Measurements from ENCODE around the gene ATXN1. TPM values are rescaled to one million over a fixed set of nuclear protein-coding genes. Genes with fewer than 3 reads are reported as not detected.

The ATXN1 gene
- total and polyA plus RNA-seq, 2 of the 13 experiments (the other 11 are each of a cell fraction or from before 2014, with no cell fraction given): 20.7 to 39.5 TPM

DNA sequence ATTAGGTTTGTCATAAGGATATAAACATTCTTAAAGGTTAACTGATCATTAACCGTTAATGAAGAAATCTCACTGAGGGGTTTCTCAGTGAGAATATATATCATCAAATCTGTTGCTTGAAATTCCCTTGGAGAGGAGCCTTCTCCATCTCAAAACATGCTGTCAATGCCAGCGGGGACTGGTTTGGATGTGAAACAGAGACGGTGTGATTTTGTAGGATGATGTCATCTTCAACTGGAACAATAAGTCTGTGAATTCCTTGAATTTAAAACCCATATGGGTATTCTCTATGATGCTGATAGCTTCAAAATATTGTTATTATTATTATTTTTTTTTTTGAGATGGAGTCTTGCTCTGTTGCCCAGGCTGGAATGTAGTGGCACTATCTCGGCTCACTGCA is 447.0 kb downstream of the ATXN1 start:
- Histone ChIP-seq H3K79me2 (ENCODE audit: insufficient read depth, low read length) (no peaks in the 10 kb centered on the region), H2AFZ (ENCODE audit: low read length) (no peak overlapping the region), H3K4me3 (replicated peaks in 1 of 3; ENCODE audit: insufficient read depth in 1 of 3, low read depth in 2 of 3, low read length in 3 of 3) (no peak overlapping the region), H3K27me3 (ENCODE audit: control insufficient read depth in 1 of 2, insufficient read depth in 2 of 2, low read length in 2 of 2) (no peaks in the 10 kb centered on the region), H3K9me3 (ENCODE audit: low read length) (no peaks in the 10 kb centered on the region), H4K20me1 (ENCODE audit: insufficient read depth, low read length) (0 out of 2 replicates have a peak, but pooled peaks cover 3% of the 10 kb centered on the region), H3K4me1 (ENCODE audit: insufficient read depth, low read length) (no peaks in the 10 kb centered on the region), H3K9ac (ENCODE audit: insufficient read depth, low read depth, low read length) (no peak overlapping the region), H3K36me3 (replicated peaks in 1 of 2; ENCODE audit: control insufficient read depth in 1 of 2, insufficient read depth in 2 of 2, low read length in 2 of 2) (peaks cover 0 to 3% of the 10 kb centered on the region in 2 experiments; a peak in 2 of 5 replicates), H3K4me2 (ENCODE audit: low read depth, low read length) (no peak overlapping the region), H3K27ac (ENCODE audit: extremely low read length, insufficient read depth, low read length) (no peak overlapping the region)
- CTCF ChIA-PET (ENCODE audit: low intra/inter-chr PET ratio, low total read pairs): no interaction called here
- TF ChIP-seq ATF7 (IDR thresholded peaks at IDR 0.05) (peak; percentile 79), ATF7 (CRISPR knock-in tag; IDR thresholded peaks at IDR 0.05) (no peak), ZNF883 (CRISPR knock-in tag; IDR thresholded peaks at IDR 0.05; ENCODE audit: not compliant biosample characterization) (no peak), CREB1 (IDR thresholded peaks at IDR 0.05) (0 out of 2 replicates have a peak, but pooled peaks have one; percentile 16), CREB1 (CRISPR knock-in tag; IDR thresholded peaks at IDR 0.05) (no peak)
- intact Hi-C loops (cut with micrococcal nuclease; ENCODE audit: unreplicated experiment): no loop called here
- no peak for FAIRE-seq
- POLR2A ChIA-PET: no interaction called here
- no TSS peak for BruUV-seq (replicated peaks)
- no peak for DNase-seq (ENCODE audit: low spot score)
- 99% methylated on average over 4 of the region's 4 CpGs for WGBS (ENCODE audit: low lambda C conversion rate)
- ATAC-seq: no peak
- in situ Hi-C loops (cut with HindIII; ENCODE audit: extremely low pct_ligation_motif_present, low pct_unique_long_range_greater_than_20kb): no loop called here

DNA sequence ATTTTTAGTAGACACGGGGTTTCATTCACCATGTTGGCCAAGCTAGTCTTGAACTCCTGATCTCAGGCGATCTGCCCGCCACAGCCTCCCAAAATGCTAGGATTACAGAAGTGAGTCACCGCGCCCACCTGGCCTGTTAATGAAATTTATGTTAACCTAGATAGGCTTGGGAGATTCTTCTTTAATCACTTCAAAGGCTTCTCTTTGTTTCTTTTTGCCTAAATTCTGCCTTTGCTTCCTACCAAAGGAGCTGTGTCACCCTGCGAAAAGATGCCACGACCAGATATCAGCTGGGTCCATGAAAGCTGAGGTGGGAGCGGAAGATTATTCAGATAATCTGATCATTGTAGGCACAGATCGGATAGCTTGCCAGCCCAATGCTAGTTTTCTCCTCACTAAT is 447.5 kb downstream of the ATXN1 start:
- Histone ChIP-seq H3K27ac (ENCODE audit: extremely low read length, insufficient read depth, low read length) (no peak overlapping the region), H3K9ac (ENCODE audit: insufficient read depth, low read depth, low read length) (no peak overlapping the region), H3K79me2 (ENCODE audit: insufficient read depth, low read length) (no peaks in the 10 kb centered on the region), H3K27me3 (ENCODE audit: control insufficient read depth in 1 of 2, insufficient read depth in 2 of 2, low read length in 2 of 2) (no peaks in the 10 kb centered on the region), H3K4me3 (replicated peaks in 1 of 3; ENCODE audit: insufficient read depth in 1 of 3, low read depth in 2 of 3, low read length in 3 of 3) (no peak overlapping the region), H2AFZ (ENCODE audit: low read length) (no peak overlapping the region), H4K20me1 (ENCODE audit: insufficient read depth, low read length) (0 out of 2 replicates have a peak, but pooled peaks cover 3% of the 10 kb centered on the region), H3K36me3 (replicated peaks in 1 of 2; ENCODE audit: control insufficient read depth in 1 of 2, insufficient read depth in 2 of 2, low read length in 2 of 2) (peaks cover 0 to 3% of the 10 kb centered on the region in 2 experiments; a peak in 2 of 5 replicates), H3K9me3 (ENCODE audit: low read length) (no peaks in the 10 kb centered on the region), H3K4me2 (ENCODE audit: low read depth, low read length) (no peak overlapping the region), H3K4me1 (ENCODE audit: insufficient read depth, low read length) (no peaks in the 10 kb centered on the region)
- DNase-seq (ENCODE audit: low spot score) (no peak), FAIRE-seq (no peak), ATAC-seq (no peak)
- intact Hi-C loops (cut with micrococcal nuclease; ENCODE audit: unreplicated experiment): no loop called here
- BruUV-seq (replicated peaks): no TSS peak
- WGBS (ENCODE audit: low lambda C conversion rate): 90% methylated on average over 9 of the region's 9 CpGs
- CTCF ChIA-PET (ENCODE audit: low intra/inter-chr PET ratio, low total read pairs): no interaction called here
- no peak for TF ChIP-seq HDAC6 (IDR thresholded peaks at IDR 0.05; ENCODE audit: low read depth, low read length)
- peak; percentile 68 for TF ChIP-seq RBM22 (optimal IDR thresholded peaks at IDR 0.05; ENCODE audit: low read length)
- POLR2A ChIA-PET: no interaction called here
- in situ Hi-C loops (cut with HindIII; ENCODE audit: extremely low pct_ligation_motif_present, low pct_unique_long_range_greater_than_20kb): no loop called here
